NCI-H748 (cell line): ENCODE results near the gene ACVR1.
A peak's percentile ranks its signal among the peaks of the same experiment; 100 is the strongest.

ENCODE experiments used
- DNase-seq: peaks from one replicate; lab custom pipeline; 2025; ENCODE audit not compliant: unreplicated experiment; lab: John Stamatoyannopoulos, UW

The ACVR1 gene

DNA sequence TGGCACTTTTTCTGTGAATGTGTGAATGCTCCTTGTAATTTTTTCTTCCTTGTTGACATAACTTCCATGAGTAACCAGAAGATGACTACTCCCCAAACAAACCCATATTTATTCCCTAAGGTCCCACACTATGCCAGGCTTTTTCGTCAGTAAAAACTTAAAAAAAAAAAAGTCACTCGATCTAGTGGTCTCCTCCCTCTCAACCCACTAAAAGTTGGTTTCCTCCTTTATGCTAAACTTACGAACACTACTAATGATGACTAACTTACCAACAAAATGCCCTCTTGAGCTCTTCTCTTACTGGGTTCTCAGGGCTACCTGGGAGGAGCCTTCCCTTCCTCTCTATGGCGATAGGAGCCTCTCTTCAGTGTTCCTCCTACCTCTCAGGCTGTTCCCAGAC lies 18.2 kb downstream of the ACVR1 start:
- DNase-seq = no peak

DNA sequence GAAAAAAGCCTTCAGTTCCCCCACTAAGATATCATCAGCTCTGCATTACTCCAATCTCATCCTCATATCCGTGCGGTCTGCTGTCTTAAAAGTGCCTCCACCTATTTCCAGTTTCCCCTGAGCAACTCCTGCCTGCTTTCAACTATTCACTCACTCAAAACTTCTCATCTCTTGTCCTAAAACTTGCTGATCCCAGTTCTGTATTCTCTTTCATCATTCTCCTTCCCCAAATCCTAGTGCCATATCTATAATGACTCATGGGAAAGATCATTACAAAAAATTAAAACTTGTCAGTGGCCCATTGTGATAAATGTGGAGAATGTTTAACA lies 20.0 kb downstream of the ACVR1 start:
- DNase-seq = no peak

DNA sequence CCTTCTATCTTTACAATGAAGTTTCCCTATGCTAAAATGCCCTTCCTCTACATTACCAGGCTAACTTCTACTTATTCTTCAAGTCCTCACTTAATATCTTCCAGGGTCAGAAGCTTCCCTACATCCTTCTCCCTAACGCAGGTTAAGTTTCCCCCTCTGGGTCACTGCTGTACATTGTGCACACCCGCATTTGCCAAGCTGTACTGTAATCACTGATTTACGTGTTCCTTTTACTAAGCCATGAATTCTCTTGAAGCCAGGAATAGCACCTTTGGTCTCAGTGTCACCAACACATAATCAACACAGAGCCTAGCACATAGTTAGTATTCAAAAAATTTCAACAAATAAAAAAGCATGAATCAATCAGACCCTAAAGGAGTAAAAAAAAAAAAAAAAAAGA lies 22.3 kb downstream of the ACVR1 start:
- DNase-seq = no peak

GRCh38 chr2:157853211-157853610 lies 22.9 kb downstream of the ACVR1 start:
- no peak for DNase-seq

DNA sequence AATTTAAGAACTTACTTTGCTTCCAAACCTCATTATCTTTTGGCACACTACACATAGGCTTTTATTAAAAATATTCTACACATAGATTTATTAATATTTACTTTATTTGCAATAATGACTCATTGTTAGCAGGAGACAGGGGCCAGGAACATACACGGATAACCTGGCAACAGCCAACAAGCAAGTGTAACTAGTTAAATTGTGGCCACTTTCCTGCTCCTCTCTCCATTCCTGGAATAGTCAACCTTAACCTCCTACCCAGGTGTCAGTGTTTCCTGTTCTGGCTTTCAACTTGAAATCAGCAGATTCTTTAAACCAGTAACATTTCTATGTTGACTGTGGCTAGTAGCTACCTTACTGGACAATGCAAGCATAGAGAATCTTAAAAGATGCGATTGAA lies 26.5 kb downstream of the ACVR1 start:
- DNase-seq = no peak

DNA sequence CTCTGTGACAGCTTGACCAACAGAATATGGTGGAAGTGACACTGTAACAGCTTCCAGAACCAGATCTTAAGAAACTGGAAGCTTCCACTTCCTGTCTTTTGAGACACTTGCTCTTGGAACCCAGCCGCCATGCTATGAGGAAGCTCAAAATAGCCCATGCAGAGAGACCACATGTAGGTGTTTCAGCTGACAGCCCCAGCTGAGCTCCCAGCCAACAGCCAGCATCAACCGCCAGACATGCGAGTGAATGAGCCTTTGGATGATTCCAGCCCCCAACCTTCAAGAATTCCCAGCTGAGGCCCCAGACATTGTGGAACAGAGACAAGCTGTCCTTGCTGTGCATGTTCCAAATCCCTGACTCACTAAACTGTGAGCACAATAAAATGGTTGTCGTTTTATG lies 27.9 kb downstream of the ACVR1 start:
- DNase-seq = no peak

DNA sequence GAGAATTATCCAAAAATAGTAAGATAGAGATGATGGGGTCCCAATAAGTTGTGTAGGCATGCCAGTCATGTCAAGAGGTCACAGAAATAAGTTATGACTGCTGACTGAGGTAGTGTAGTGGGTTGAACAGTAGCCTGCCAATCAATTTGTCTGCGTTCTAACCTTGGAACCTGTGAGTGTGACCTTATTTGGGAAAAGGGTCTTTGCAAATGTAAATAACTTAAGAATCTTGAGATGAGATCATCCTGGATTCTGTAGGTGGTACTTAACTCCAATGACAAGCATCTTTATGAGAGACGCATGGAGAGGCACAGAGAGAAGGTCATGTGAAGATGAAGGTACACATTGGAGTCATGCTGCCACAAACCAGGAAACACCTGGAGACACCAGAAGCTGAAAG lies 31.0 kb downstream of the ACVR1 start:
- no peak for DNase-seq

DNA sequence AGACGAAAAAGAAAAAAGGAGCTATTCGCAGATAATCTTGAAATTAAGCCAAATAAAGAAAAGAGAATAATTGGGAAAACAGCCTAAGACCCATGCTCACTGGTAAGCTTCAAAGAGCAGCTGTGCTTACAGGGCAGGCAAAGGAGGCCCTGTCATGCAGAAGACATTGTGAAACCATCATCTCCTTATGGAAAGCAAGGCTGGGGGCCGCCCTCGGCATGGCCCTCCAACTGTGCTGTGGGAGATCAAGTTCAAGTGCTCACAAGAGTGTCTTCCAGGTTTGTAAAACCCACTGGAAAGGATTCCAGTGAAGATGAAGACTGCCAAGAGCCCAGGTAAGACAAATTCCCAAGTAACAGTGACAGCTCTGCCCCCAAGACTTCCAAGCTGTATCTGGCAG lies 32.2 kb downstream of the ACVR1 start:
- DNase-seq = no peak

- DNase-seq = no peak
These were observed 33.0 kb downstream of the ACVR1 start for GRCh38 chr2:157843081-157843480.

GRCh38 chr2:157842106-157842879 lies 33.8 kb downstream of the ACVR1 start:
- DNase-seq = no peak

DNA sequence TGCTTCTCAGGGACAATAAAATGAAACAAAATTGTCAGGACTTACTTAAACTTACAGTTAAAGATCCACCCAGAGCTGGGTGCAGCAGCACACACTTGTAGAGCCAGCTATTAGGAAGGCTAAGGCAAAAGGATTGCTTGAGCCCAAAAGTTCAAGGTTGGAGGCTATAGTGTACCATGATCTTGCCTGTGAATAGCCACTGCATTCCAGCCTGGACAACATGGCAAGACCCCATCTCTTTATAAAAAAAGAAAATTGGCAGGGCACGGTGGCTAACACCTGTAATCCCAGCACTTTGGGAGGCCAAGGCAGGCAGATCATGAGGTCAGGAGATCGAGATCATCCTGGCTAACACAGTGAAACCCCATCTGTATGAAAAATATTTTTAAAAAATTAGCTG lies 34.6 kb downstream of the ACVR1 start:
- DNase-seq = no peak

DNA sequence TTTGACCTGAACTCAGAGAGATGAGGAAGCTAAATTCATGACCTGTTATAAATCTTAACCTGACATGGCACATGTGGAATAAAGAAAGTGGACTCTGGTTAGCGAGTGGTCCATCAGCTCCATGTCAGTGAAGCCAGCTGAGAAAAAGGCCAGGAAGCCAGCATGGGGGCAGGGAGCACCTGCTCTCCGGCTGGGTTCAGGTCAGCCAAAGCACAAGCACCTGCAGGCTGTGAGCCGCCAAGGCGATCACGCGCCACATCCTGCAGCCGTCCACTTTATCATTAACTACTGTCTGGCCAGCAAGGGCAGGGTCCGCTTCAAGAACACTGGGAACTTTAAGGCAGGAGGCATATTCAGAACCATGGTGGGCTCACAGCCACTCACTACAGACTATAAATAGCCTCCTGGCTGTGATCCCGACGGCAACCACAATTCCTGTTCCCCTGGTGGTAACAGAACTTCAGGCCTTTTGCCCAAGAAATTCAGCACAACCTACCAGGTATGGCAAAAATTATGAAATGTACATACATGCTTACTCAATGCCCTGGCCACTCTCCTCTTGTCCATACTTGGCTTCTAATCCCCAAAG lies 35.5 kb downstream of the ACVR1 start:
- DNase-seq = peak; percentile 60

- DNase-seq = peak; percentile 38
These were observed 36.3 kb downstream of the ACVR1 start for GRCh38 chr2:157839822-157840221.

GRCh38 chr2:157839162-157839801 lies 36.8 kb downstream of the ACVR1 start:
- peak; percentile 99 for DNase-seq

DNA sequence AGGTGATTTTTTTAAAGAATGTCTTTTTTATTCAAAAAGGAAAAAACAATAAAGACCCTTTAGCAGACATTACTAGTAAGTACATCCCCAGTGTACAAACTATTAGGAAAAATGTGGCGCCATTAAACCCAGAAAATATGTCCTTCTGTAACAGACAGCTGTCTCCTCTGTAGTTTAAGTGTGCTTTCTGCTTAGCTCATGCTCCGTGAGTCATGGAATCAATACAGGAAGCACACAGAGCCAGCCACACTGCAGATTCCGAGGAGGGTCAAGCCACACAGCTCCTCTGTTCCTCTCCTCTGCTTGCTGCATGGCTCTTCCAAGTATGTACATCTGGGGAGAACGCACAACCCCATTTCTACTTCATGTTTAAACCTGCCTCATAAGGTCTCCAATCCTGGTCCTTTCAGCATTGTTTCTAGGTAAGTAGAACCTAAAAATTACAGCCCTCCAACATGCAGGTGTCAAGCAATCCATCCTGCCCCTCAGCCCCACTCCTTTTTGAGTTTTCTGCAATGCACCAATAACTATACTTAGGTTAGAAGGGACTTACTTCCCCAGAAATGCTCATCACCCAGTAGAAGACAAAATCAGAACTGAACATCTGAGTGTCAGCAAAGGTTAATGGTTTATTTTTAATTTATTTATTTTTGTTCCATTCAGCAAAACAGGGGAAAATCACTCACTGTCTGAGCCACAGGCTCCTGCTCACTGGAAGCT lies 37.5 kb downstream of the ACVR1 start:
- peak; percentile 81 for DNase-seq

- DNase-seq = peak; percentile 74
These were observed 38.2 kb downstream of the ACVR1 start for GRCh38 chr2:157837851-157838441.

- no peak for DNase-seq
These were observed 39.6 kb downstream of the ACVR1 start for GRCh38 chr2:157836531-157836930.

DNA sequence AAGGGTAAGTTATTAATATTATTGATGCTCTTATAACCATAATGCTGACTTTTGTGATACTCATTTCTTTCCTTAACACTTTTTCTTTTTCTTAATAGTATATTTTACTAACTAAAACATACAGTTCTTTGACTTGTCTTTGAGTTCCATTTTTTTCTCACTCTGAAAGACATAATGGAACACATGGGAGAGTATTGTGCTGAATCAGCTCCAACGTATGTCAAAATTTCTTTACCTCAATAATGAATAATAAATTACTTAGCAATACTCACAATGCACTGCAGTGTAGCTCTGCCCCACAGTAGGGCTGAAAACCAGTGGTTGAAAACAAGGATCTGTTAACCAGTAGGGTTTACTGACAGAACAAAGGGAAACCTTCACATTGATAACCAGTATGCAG lies 40.7 kb downstream of the ACVR1 start:
- no peak for DNase-seq

DNA sequence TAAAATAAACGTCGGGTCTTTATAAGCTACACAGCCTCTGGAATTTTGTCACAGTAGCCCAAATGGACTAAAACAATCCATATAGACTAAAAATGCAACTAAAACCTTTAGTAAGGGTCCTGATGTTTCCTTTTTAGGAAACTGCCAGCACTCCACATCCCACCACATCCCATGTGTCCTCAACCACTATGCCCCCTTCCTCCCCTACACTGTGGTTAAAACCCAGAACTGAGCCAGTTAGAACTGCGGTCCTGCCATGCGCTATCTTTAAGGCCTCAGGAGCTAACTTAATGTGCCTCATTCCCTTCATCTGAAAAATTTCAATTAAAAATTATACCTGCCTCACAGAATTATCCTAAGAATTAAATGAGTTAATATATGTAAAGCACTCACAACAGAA lies 41.1 kb downstream of the ACVR1 start:
- no peak for DNase-seq

- DNase-seq = no peak
These were observed 42.4 kb downstream of the ACVR1 start for GRCh38 chr2:157833721-157834120.

- DNase-seq = no peak
These were observed 44.4 kb downstream of the ACVR1 start for GRCh38 chr2:157831573-157832315.
